ENCODE data around the gene AFF1.

GRCh38 chr4:87030755-87031441 lies 96.1 kb downstream of the AFF1 start:
- TF ChIP-seq POLR2AphosphoS5 (IDR thresholded peaks at IDR 0.05; ENCODE audit: low read depth, low read length) (0 out of 2 replicates have a peak, but pooled peaks have one; percentile 35), REST (IDR thresholded peaks at IDR 0.05; ENCODE audit: insufficient read depth in 1 of 2, low read depth in 2 of 2, low read length in 2 of 2) (no peak), TAF1 (IDR thresholded peaks at IDR 0.05; ENCODE audit: borderline replicate concordance, insufficient read depth, low read length) (no peak), SIN3A (IDR thresholded peaks at IDR 0.05; ENCODE audit: borderline replicate concordance, insufficient read depth, low read length) (peak; percentile 98), FOXP2 (optimal IDR thresholded peaks at IDR 0.05; ENCODE audit: borderline replicate concordance, extremely low read depth, extremely low read length, insufficient read depth) (no peak)

Data from PFSK-1 (cell line).